Gastrocnemius medialis (tissue), 4 donors: ENCODE measurements around the gene ST6GALNAC4. TPM values are rescaled to one million over a fixed set of nuclear protein-coding genes. Genes with fewer than 3 reads are reported as not detected.

Source experiments
- ATAC-seq, 2 donors: fragments of 150-250 bp; one replicate each; pipeline ENCODE4 v1.9.1; 2016
- DNase-seq, 2 donors: peaks; one replicate each; pipeline ENCODE4 v3.0.0-alpha.2; 2019
- H3K27ac ChIP-seq, 4 donors: fragments of 200-600 bp; sonication (generic); 1 replicate in 1 of 4; 2 replicates in 3 of 4; pipeline ENCODE4 v1.5.1; 2016 to 2018; ENCODE audit warnings: mild to moderate bottlenecking in 2 of 4, moderate library complexity in 1 of 4
- H3K27me3 ChIP-seq, 3 donors: fragments of 200-600 bp; sonication (generic) in 2 of 3; 1 replicate in 1 of 3; 2 replicates in 2 of 3; pipeline versions ENCODE4 v1.5.1 to v1.6.0; 2016 to 2019; ENCODE audit warnings: mild to moderate bottlenecking in 1 of 3, moderate library complexity in 1 of 3
- H3K36me3 ChIP-seq, 2 donors: fragments of 200-600 bp; sonication (generic) in 1 of 2; one replicate each; pipeline ENCODE4 v1.5.1; 2017 to 2018
- H3K4me1 ChIP-seq, 2 donors: fragments of 200-600 bp; sonication (generic) in 1 of 2; one replicate each; pipeline ENCODE4 v1.5.1; 2016 to 2017; ENCODE audit warnings: mild to moderate bottlenecking in 2 of 2
- H3K4me3 ChIP-seq, 4 donors: fragments of 200-600 bp; sonication (generic) in 3 of 4; 1 replicate in 1 of 4; 2 replicates in 3 of 4; pipeline ENCODE4 v1.5.1; 2016 to 2019; ENCODE audit warnings: mild to moderate bottlenecking in 2 of 4
- H3K9me3 ChIP-seq, 3 donors: fragments of 200-600 bp; sonication (generic) in 2 of 3; 1 replicate in 1 of 3; 2 replicates in 2 of 3; pipeline ENCODE4 v1.5.1; 2016 to 2019
- POLR2A ChIP-seq, 2 donors: fragments of 450-650 bp; IDR thresholded peaks; one replicate each; pipeline ENCODE4 v1.6.1; 2017; ENCODE audit warnings: antibody characterized with exemption in 2 of 2, mild to moderate bottlenecking in 2 of 2, moderate library complexity in 2 of 2
- in situ Hi-C, 4 donors: fragments of 200-750 bp; cut with MboI; loops; one replicate each; pipeline versions ENCODE4 v1.15.0 to v1.8.0; 2017; ENCODE audit warnings: low sequenced_read_pairs in 4 of 4
- intact Hi-C: fragments of 100-400 bp; cut with DNase I; formaldehyde crosslinking; loops from one replicate; pipeline ENCODE4 v1.15.1; 2023; ENCODE audit warnings: low total_unique reads
- total RNA-seq, 4 donors: library from RNA; depleted of rRNA; stranded (reverse); fragments of >200 nt; gene quantifications; one replicate each; pipeline versions ENCODE4 v1.1.0 to v1.2.3, GENCODE V29; 2016
- TF ChIP-seq, protein P1 (sequence below), 5 experiments: fragments of 450-650 bp in 3 of 5; fragments of 200-600 bp in 2 of 5; sonication (generic) in 2 of 5; IDR thresholded peaks in 4 of 5; conservative IDR thresholded peaks in 1 of 5; 1 replicate in 4 of 5; 2 replicates in 1 of 5; pipeline ENCODE4 v1.5.1; 2016 to 2019; ENCODE audit warnings: antibody characterized with exemption in 5 of 5, mild to moderate bottlenecking in 3 of 5, moderate library complexity in 3 of 5

The ST6GALNAC4 gene
- total RNA-seq, 4 donors from 2014 or later = 11.2 to 48.4 (median 23.6) TPM

DNA sequence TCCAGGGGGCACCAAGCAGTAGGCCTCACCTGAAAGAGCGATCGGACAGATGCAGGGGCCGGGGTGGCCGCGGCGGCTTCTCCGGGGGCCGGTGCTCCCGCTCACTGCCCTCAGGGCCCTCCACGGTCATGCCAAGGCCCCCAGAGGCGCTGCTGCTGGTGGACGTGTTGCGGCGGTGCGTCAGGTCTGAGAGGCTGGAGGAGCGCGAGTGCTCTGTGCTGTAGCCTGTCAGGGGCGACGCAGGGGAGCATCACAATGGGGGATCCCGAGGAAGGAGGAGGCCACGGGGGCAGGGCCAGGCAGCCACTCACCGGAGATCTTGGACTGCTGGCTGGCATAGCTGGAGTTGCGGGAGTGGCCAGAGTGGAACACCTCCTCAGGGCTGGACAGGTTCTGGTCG, 28.5 kb upstream of the ST6GALNAC4 start:
- H3K36me3 ChIP-seq = peaks cover 0 to 7% of the 10 kb centered on the region in 2 donors
- DNase-seq (no peak), ATAC-seq (no peak)
- no peak for TF ChIP-seq POLR2A (IDR thresholded peaks at IDR 0.05)
- TF ChIP-seq, protein P1, sequence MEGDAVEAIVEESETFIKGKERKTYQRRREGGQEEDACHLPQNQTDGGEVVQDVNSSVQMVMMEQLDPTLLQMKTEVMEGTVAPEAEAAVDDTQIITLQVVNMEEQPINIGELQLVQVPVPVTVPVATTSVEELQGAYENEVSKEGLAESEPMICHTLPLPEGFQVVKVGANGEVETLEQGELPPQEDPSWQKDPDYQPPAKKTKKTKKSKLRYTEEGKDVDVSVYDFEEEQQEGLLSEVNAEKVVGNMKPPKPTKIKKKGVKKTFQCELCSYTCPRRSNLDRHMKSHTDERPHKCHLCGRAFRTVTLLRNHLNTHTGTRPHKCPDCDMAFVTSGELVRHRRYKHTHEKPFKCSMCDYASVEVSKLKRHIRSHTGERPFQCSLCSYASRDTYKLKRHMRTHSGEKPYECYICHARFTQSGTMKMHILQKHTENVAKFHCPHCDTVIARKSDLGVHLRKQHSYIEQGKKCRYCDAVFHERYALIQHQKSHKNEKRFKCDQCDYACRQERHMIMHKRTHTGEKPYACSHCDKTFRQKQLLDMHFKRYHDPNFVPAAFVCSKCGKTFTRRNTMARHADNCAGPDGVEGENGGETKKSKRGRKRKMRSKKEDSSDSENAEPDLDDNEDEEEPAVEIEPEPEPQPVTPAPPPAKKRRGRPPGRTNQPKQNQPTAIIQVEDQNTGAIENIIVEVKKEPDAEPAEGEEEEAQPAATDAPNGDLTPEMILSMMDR (IDR thresholded peaks at IDR 0.05 in 4 of 5, conservative IDR thresholded peaks at IDR 0.05 in 1 of 5) = no peak
- H3K27ac ChIP-seq = no peak overlapping the region
- in situ Hi-C loops (loop anchor here in 1 of 4 donors (5.0 kb wide), 1 partner anchor 87 kb away; no protein-coding TSS in a partner anchor), intact Hi-C loops (no loop called here)
- H3K4me1 ChIP-seq = peaks cover 9 to 13% of the 10 kb centered on the region in 2 donors
- H3K9me3 ChIP-seq = no peaks in the 10 kb centered on the region
- H3K27me3 ChIP-seq = no peaks in the 10 kb centered on the region
- H3K4me3 ChIP-seq = no peak overlapping the region

DNA sequence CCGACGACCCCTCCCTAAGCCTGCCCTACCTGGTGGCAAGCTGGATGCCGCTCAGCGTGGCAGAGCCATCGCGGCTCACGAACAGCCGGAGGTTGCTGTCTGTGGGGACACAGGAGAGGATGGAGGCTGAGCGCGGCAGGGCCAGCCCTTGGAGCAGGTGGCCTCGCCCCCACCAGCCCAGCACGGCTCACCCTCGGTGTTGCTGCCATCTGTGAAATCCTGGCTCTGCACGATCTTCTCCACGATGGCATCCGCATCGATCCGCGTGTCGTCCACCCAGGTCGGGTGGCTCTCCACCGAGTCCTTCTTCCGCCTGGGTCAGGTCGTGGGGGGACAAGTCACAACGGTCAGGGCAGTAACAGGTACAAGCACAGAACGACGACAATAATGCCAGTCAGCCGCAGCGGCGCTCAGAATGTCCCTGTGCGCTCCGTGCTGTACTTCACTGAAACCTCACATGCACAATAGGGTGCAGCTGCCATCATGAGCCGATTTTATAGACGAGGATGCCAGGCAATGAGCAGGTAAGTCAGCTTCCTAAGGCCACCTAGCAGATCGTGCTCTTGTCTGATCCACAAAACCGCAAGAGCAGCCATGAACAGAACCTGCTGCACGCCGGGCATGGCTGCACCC, 27.9 kb upstream of the ST6GALNAC4 start:
- in situ Hi-C loops = loop anchor here in 2 of 4 donors (5.0 kb wide), 1 partner anchor 88 kb away; no protein-coding TSS in a partner anchor
- no peaks in the 10 kb centered on the region for H3K9me3 ChIP-seq
- no peaks in the 10 kb centered on the region for H3K27me3 ChIP-seq
- H3K4me1 ChIP-seq = peaks cover 7 to 9% of the 10 kb centered on the region in 2 donors
- H3K4me3 ChIP-seq = no peak overlapping the region
- no peak for ATAC-seq
- TF ChIP-seq, protein P1 (IDR thresholded peaks at IDR 0.05 in 4 of 5, conservative IDR thresholded peaks at IDR 0.05 in 1 of 5) = no peak
- no peak for TF ChIP-seq POLR2A (IDR thresholded peaks at IDR 0.05)
- DNase-seq = no peak
- intact Hi-C loops = loop anchor here (5.0 kb wide), 1 partner anchor 173 kb away; no protein-coding TSS in a partner anchor
- H3K27ac ChIP-seq = no peak overlapping the region
- H3K36me3 ChIP-seq = peaks cover 0 to 7% of the 10 kb centered on the region in 2 donors

DNA sequence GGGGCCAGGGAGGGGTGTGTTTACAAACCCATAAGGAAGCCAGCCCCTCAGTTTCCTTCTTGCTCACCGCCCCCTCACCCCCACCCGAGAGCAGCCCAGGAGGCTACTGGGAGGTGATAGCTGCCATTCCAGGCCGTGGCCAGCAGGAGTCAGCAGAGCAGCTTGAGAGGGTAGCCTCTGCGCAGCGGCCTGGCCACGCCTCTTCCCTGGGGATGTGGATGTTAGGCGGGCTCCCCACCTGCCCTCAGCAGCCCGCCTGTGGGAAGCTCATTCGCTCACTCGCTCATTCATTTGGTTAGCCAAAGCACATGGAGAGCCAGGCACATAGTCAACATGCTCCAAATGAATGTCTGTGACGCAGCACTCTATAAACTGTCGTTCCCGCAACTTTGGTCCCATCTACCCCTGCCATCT, 26.9 kb upstream of the ST6GALNAC4 start:
- Histone ChIP-seq H3K36me3 (peaks cover 0 to 7% of the 10 kb centered on the region in 2 donors), H3K27ac (no peak overlapping the region), H3K4me1 (peaks cover 7 to 12% of the 10 kb centered on the region in 2 donors), H3K9me3 (no peaks in the 10 kb centered on the region), H3K4me3 (no peak overlapping the region), H3K27me3 (no peaks in the 10 kb centered on the region)
- intact Hi-C loops (loop anchor here (1.0 to 5.0 kb wide), 2 partner anchors 92 to 174 kb away; no protein-coding TSS in a partner anchor), in situ Hi-C loops (loop anchor here in 1 of 4 donors (5.0 kb wide), 1 partner anchor 89 kb away; no protein-coding TSS in a partner anchor)
- DNase-seq (peak; percentile 46 to 79), ATAC-seq (peak; percentile 53 to 74)
- TF ChIP-seq, protein P1 (IDR thresholded peaks at IDR 0.05 in 4 of 5, conservative IDR thresholded peaks at IDR 0.05 in 1 of 5) = peak; percentile 75 to 90 (median 84)
- TF ChIP-seq POLR2A (IDR thresholded peaks at IDR 0.05) = no peak

DNA sequence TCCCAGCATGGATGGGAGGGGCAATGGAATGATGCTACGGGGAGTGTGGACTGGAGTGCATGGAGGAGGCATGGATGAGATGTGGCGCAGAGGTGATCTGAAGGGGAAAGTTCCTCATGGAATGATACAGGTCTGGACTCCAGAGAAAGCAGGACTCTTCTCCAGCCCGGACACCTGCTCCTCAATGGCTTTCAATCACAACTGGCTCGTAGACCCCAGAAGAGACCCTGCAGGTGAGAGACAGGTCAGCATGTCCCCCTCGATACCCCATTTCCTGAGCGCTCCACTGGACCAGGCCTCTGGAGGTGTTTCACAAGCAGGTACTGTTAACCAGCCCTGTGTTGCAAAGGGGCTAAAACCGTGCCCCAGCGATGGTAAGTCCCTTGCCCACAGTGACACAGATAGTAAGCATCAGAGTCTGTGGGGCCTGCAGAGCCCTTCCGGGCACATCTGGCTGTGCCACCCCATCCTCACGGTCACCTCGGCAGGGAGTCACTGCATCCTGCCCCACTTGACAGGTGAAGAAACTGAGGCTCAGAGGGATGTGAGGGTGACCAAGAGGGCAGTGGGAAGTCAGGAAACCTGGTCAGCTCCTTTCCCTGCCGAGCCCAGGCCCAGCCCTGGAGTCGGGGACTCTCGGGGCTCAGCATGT, 26.3 kb upstream of the ST6GALNAC4 start:
- intact Hi-C loops = loop anchor here (1.0 to 5.0 kb wide), 2 partner anchors 92 to 174 kb away; no protein-coding TSS in a partner anchor
- no peak for TF ChIP-seq POLR2A (IDR thresholded peaks at IDR 0.05)
- TF ChIP-seq, protein P1 (IDR thresholded peaks at IDR 0.05 in 4 of 5, conservative IDR thresholded peaks at IDR 0.05 in 1 of 5) = peak in 1 of 5 experiments; percentile 20
- Histone ChIP-seq H3K9me3 (no peaks in the 10 kb centered on the region), H3K4me1 (peaks cover 9 to 13% of the 10 kb centered on the region in 2 donors), H3K4me3 (no peak overlapping the region), H3K36me3 (peaks cover 0 to 7% of the 10 kb centered on the region in 2 donors), H3K27ac (no peak overlapping the region), H3K27me3 (no peaks in the 10 kb centered on the region)
- no peak for ATAC-seq
- DNase-seq = no peak
- in situ Hi-C loops = loop anchor here in 1 of 4 donors (5.0 kb wide), 1 partner anchor 89 kb away; no protein-coding TSS in a partner anchor
